GM04503 (cell line): ENCODE data around the gene MTHFD2.
"Not testable (repeated sequence)": the region's sequence is repeated elsewhere in the genome, so short reads cannot be mapped to it uniquely, and the experiment has no call there.

Source experiments
- DNase-seq: peaks from one replicate; pipeline ENCODE4 v3.0.0-alpha.2; 2012; ENCODE audit warnings: low read depth

The MTHFD2 gene

GRCh38 chr2:74228772-74229171 lies 30.4 kb downstream of the MTHFD2 start:
- no peak for DNase-seq

- DNase-seq, result not testable (repeated sequence)
Observed at GRCh38 chr2:74229865-74230264, 31.4 kb downstream of the MTHFD2 start.

GRCh38 chr2:74232426-74232825 lies 34.0 kb downstream of the MTHFD2 start:
- no peak for DNase-seq

- DNase-seq, result no peak
Observed at GRCh38 chr2:74233648-74234047, 35.2 kb downstream of the MTHFD2 start.

DNA sequence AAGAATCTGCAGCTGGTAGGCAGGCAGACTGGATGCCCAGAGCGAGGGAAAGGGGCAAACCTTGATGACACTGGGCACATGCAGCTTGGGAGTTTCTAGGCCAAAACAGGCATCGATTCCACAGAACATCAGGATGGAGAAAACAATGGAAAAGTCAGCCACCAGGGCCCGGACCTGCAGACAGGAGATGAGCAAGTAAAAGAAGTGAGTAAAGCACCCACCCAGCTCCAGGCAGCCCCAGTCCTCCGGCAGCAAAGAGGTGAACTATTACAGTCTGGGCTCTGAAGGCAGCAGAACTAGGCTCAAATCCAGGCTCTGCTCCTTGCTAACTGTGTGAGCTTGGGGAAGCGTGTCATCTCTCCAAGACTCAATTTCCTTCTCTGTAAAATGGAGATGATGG lies 36.6 kb downstream of the MTHFD2 start:
- no peak for DNase-seq

GRCh38 chr2:74238879-74239278 lies 40.5 kb downstream of the MTHFD2 start:
- DNase-seq, result peak; percentile 20

DNA sequence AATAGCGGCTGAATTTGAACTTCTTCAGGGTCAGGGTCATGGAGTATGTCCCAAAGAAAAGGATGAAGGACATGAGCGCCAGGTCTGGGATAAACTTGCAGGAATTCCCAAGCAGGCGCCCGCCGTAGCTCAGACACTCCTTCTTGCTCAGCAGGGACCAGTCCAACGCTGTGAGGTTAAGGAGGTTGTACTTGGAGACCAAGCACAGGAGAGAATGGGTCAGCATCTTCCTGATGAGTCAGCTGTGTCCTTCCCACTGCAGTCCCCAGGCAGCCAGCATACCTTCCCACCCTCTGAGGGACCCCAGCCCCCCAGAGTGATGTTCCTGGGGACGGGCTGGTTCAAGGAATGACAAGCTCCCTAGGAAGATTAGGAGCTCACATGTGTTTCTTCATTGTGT lies 40.9 kb downstream of the MTHFD2 start:
- no peak for DNase-seq

GRCh38 chr2:74242354-74243071 lies 44.1 kb downstream of the MTHFD2 start:
- DNase-seq, result no peak

DNA sequence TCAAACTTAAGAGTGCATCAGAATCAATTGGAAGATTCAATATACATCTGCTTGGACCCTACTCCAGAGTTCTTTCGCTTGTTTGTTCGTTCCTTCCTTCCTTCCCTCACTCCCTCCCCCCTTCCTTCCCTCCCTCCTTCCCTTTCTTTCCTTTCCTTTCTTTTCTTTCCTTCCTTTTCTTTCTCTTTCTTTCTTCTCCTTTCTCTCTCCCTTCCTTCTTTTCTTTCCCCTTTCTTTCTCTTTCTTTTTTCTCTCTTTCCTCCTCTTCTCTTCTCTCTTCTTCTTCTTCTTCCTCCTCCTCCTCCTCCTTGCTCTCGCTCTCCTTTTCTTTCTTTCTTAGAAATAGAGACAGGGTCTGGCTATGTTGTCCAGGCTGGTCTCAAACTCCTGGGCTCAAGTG lies 45.9 kb downstream of the MTHFD2 start:
- no peak for DNase-seq

GRCh38 chr2:74246496-74247195 lies 48.2 kb downstream of the MTHFD2 start:
- no peak for DNase-seq

DNA sequence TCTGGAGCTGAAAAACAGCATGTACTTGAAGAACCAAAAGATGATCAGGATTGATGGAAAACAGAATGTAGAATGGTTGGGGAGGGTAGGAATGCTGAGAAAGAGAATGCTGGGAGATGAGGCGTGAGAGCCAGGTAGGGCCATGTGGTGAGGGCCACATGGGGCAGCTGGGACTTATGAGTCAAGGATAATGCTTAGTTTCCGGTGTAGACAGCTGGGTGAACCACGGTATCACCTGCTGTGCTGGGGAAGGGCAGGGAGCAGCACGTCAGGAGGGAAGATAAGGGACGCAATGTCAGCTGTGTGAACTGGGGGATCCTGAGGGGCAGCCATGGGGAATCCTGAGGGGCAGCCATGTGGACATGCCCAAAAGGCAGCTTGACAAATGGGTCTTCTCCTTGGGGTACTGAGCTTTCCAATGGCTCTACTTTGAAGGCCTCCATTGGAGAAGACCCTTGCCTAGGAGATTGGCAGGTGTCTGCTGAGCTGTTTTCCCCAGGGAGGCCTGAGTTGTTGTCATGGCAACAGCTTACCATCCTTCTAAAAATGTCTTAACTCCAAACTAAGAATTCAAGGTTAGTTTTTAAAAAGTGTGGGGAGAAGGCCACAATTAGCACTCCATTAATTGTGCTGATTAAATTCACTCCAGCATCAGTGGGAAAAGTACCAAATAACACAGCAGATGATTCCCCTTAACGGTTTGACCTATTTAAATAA lies 51.1 kb downstream of the MTHFD2 start:
- DNase-seq, result no peak

- no peak for DNase-seq
Observed at GRCh38 chr2:74250189-74250631, 51.8 kb downstream of the MTHFD2 start.

DNA sequence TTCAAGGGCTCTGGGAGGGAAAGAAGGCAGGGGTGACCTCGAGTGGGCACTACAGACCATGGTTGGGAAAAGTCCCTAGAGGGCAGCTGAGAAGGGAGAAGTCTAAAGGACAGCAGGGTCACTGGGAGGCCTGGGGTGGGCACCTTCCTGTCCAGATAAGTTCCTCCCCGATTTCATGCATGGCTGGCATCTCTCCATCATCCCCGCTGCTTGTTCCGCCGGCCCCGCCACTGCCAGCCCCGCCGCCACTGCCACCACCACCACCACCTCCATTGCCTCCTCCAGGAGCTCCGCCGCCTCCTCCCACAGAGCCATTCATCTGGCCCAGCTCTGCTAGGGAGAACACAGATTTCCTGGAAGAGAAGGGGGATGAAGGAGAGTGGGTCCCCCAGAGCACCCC lies 53.6 kb downstream of the MTHFD2 start:
- DNase-seq, result no peak

- no peak for DNase-seq
Observed at GRCh38 chr2:74252862-74253261, 54.4 kb downstream of the MTHFD2 start.

DNA sequence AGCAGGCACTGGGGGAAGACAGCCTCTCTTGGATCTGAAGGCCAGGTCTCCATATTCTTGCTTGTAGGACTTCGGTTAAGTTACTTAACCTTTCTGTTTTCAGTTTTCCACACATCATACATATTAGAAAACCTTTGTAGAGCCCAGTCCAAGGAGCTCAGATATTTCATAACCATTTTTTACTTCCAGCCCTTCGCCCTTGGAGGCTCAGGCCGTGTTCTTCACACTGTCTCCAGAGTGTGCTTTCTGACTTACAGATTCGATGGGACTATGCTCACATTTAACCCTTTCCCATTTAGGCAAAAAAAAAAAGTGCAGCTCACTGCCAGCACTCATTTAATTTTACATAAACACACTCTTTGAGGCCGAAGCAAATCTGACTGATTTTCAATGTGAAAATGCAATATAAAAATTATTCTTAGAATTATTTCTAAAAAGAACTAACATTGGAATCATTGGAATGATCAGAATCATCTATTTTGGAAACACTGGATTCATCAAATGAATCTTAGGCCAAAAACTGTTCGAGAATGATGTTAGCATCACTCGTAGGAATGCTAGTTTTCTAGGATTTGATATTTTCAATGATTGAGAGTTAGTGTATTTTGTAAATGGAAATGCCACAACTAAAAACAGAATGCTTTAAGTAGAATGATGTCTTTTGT lies 55.0 kb downstream of the MTHFD2 start:
- no peak for DNase-seq

DNA sequence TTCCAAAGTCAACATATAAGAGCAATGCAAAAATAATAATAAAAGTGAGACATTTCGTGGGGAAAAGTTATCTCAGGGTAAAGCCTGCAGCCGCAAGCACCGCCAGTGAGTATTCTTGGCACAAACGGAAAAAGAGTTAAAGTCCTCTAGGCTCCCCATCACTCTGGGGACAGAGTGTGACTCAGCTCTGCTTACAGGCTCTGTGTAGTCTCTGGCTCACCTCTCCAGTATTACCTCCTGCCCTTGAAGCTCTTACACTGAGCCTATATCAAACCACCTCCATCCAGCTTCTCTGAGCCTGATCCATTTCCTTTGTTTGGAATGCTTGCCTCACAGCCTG lies 55.5 kb downstream of the MTHFD2 start:
- DNase-seq, result no peak

GRCh38 chr2:74255660-74256213 lies 57.3 kb downstream of the MTHFD2 start:
- DNase-seq, result no peak

- no peak for DNase-seq
Observed at GRCh38 chr2:74259191-74259590, 60.8 kb downstream of the MTHFD2 start.

DNA sequence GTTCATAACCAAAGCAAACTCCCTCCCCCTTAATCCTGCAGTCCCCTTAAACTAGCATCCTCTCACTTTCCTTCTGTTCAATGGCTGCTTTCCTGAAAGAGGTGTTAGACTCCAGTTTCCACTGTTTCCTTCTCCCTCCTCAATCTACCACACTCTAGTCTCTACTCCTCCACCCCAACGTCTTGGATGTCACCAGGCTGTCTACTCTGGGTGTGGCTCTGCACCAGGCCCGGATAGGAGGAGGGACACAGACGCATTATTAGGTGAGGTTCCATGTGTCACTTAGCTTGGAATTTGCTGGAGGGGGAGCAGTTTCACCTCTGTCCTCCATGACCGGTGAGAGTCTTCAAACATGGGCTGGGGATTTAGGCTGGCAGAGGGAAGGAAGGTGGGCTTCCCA lies 61.3 kb downstream of the MTHFD2 start:
- no peak for DNase-seq

GRCh38 chr2:74260495-74260894 lies 62.1 kb downstream of the MTHFD2 start:
- no peak for DNase-seq

GRCh38 chr2:74261204-74261864 lies 62.9 kb downstream of the MTHFD2 start:
- DNase-seq, result no peak

- no peak for DNase-seq
Observed at GRCh38 chr2:74262681-74263080, 64.3 kb downstream of the MTHFD2 start.
